Non-pigmented ciliary epithelial cell (primary cell): ENCODE data around the gene ZNF532.

Experiments
- DNase-seq: peaks from one replicate; pipeline ENCODE4 v3.0.0-alpha.2; 2010; ENCODE audit warnings: low read depth

ZNF532 gene

DNA sequence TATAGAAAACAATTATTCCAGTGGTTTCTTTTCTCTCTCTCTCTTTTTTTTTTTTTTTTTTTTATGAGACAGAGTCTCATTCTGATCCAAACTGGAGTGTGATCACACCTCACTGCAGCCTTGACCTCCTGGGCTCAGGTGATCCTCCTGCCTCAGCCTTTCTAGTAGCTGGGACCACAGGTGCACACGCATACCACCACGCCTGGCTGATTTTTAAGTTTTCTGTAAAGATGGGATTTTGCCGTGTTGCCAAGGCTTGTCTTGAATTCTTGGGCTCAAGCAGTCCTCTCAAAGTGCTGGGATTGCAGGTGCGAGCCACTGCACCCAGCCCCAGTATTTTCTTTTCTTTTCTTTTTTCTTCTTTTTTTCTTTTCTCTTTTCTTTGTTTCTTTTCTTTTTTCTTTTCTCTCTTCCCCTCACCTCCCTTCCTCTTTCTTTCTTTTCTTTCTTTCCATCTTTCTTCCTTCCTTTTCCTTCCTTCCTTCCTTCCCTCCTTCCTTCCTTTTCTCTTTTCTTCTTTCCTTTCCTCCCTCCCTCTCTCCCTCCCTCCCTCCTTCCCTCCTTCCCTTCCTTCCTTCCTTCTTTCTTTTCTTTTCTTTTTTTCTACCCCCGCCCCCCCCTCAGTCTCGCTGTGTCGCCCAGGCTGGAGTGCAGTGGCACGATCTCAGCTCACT, 76.9 kb downstream of the ZNF532 start:
- no peak for DNase-seq

DNA sequence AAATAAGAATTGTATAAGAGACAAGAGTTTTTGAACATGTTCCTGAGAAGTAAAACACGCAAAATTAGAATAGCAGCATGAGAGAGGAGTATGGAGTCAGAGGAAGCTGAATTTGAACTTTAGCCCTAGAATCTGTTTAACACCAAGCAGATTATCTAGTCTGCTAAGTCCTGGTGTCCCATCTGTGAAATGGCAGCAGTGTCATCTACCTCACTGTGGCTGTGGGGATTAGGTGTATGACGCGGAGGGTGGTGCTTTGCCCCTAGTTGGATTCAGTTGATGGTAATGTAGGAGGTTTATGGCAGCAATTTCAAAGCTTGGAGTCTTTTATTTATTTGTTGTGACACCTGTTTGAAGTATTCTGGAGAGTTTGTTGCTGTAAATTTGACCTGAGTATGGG, 79.2 kb downstream of the ZNF532 start:
- no peak for DNase-seq

DNA sequence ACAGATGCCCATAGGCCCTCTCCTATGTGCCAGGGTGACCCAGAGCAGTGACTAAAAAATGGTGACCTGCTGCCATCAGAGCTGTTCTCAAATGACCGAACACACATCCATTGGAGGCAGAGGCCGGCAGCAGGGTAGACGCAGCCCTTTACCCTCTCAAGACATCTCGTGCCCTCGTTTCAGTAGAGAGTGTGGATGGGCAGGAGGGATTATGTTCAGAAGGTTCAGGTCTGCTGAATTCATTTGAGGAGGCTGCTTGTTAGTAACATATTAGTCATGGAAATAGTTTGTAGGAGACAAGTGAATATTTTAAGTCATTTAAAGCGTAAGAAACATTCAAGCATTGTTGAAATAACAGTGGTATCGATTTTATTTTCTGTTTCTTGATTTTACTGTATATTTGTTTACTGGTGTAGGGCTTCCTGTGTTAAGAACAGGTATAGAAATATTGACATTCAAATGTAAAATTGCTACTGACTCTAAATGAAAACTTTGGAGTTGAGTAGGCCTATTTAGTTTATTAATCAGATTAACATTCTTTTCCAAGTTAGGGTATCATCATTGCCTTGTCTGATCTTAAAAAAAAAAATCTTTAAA, 82.6 kb downstream of the ZNF532 start:
- DNase-seq = no peak

DNA sequence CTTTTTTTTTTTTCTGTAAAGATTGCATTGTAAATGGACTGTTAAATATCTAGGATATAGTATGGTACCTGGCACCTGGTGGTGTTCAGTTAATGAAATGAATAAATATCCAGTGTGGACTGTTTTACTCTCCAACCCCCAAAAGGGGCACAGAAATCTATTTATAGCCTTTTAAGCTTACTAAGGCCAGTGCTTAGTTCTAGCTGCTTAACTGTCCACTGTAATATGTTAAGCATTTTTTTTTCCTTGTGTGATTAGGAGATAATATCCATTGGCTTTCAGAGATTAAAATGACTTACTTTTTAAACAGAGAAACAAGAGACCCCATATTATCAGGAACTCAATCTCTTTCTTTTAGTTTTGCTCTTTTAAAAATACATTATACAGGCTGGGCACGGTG, 84.4 kb downstream of the ZNF532 start:
- DNase-seq = no peak

DNA sequence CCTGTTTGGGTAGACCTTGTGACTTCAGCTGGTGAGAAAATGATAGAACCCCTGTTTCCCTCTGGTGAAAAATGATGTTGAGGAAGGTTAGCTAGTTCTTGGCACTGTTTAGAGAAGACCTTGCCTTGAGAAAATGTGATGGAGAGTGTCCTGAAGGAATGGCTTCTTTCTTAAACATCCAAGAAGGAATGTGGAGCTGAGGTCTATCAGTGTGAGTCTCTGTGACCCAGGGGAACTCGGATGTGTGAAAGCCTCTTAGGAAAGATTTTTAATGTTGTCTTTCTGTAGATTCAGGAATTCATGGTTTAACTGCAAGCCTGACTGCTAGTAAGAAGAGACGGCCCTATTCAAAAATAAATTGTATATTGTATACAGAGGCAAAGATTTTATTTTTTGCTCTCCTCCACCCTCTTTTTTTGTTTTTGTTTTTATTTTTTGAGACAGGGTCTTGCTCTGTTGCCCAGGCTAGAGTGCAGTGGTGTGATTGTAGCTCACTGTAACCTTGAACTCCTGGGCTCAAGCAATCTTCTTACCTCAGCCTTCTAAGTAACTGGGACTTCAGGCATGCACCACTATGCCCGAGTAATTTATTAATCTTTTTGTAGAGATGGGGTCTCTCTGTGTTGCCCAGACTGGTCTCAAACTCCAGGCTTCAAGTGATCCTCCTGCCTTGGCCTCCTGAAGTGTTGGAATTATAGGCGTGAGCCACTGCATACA, 87.5 kb downstream of the ZNF532 start:
- no peak for DNase-seq

DNA sequence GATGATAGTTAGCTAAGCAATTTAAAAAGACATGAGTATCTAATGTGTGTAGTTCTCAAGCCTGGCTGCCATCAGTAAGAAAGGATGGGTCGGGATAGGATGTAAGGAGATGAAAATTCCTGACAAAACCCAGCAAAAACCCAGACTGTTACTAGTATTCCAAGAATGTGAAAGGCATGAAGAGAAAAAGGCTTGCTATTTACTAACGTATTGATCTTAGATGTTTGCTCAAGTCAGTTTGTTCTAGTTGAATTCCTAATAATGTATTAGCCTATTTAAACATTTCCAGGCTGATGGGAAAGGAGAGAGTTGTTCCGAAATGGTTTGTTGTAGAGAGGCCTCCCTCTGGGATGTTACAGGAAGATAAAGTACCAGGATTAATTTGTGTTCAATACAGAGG, 88.2 kb downstream of the ZNF532 start:
- no peak for DNase-seq

DNA sequence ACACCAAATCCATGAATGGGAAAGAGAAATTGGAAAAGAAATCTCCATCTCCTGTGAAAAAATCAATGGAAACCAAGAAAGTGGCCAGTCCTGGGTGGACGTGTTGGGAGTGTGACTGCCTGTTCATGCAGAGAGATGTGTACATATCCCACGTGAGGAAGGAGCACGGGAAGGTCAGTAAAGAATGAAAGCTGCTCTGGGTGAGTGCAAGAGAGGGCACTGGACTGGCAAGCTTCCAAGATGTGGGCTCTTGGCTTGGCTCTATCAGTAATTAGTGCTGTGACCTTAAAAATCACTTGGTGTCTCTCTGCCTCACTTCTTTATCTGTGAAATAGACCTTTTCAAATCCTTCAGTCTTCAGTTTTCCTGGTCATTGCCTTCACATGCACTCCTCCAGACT, 89.0 kb downstream of the ZNF532 start:
- no peak for DNase-seq

DNA sequence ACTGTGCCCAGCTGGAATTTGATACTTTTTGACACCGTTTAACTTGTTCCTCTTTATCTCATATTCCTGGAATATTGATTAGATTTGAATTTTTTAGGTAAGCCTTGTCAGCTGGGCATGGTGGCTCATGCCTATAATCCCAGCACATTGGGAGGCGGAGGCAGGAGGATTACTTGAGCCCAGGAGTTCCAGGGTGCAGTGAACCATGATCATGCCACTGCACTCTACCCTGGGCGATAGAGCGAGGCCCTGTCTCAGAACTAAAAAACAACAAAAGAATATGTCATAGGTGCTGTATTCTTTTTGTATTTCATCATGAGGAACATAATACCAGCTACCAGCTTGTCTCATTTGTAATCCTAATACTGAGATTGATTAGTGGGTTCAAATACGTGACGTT, 90.3 kb downstream of the ZNF532 start:
- DNase-seq = no peak

DNA sequence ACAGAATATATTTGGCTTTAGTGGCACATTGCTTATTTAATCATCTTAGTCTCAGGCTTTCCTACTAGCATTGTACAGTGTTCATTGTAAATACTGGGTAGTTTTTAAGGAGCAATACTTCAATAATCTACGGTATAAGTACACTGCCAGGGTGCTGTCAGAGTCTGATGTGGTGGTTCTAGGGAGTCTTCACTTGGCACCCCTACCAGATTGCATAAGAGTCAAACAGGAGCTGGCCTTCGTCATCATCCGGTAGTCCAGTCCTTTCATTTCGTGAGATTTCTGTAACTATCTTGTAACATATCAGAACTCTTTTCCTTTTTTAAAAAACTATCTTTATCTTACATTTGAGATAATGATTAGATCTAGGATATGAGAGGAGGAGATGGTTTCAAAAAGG, 91.1 kb downstream of the ZNF532 start:
- no peak for DNase-seq

DNA sequence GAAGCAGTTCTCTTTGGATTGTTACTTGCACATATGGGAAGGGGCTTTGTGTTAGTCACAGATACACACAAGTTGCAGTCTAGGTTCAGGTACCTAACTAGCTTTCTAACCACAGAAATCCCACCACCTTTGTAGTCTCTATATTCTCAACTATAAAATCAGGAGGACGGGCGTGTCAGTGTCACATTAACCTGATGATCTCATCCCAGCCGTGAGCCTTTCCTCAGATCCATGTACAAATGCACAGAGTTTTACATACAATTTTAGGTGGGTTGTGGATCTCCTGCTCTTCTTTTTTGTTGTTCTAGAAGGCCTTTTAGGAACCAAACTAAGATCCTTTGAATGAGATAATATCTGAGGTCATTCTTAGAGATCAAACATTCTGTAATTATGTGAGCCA, 94.0 kb downstream of the ZNF532 start:
- no peak for DNase-seq

DNA sequence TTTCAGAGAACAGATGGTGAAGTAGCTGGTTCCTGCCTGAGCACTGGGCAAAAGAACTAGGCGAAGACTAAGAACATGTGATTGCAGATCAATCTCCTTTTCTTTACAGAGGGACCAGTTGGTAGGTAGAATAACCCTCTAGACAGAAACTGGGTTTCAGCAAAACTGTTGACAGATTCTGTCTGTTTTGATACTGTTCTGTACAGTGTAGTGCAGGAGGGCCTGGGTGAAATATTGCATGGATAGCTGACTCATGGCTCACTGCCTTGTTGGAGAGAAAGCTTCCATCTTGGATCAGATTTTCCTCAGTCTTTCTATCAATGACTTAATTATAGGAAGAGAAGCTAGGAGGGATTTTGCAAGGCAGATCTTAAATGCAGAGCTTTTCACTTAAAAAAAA, 95.8 kb downstream of the ZNF532 start:
- DNase-seq = no peak

DNA sequence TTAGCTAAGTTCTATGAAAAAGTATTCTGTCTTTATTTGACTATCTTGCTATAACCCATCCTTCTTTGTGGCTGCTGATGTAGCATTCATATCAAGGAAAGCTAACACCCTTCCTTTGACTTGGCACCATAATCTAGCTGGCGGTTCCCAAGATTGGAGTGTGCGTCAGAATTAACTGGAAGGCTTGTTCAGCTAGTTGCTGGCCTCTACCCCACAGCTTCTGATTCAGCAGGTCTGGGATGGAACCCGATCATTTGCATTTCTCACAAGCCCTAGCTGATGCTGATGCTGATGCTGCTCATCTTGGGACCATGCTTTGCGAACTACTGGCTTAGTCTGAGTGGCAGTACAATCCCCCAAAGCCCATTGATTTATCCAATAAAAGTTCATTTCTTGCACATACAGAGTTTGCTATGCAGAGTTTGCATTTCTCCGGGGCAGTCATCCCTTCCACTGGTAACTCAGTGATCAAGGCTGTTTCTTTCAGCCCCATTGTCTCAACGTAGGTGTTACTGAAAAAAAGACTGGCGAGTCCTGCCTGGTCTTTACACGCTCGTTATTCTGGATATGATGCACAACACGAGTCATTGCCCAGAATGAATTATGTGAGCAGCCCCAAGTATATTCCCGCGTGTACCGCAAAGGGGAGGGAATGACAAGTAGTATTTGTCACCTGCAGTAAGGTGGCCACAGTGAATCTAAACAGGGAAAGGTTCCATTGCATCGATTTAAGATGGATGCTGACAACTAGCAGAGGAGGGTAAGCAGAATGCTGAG, 96.5 kb downstream of the ZNF532 start:
- DNase-seq = no peak

DNA sequence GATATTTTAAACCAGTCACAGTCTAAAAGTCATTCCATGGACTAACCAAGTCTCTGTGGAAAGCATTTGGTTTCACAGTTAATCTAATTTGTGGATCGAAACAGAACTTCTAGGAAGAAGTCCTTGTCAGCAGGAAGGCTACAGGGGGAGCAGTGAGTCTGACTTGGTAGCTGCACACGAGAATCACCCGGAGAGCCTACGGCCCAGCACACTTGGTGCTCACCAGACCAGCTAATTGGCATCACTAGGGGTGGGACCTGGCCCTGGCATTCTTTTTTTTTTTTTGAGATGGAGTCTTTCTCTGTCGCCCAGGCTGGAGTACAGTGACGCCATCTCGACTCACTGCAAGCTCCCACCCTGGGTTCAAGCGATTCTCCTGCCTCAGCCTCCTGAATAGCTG, 97.7 kb downstream of the ZNF532 start:
- DNase-seq = no peak

DNA sequence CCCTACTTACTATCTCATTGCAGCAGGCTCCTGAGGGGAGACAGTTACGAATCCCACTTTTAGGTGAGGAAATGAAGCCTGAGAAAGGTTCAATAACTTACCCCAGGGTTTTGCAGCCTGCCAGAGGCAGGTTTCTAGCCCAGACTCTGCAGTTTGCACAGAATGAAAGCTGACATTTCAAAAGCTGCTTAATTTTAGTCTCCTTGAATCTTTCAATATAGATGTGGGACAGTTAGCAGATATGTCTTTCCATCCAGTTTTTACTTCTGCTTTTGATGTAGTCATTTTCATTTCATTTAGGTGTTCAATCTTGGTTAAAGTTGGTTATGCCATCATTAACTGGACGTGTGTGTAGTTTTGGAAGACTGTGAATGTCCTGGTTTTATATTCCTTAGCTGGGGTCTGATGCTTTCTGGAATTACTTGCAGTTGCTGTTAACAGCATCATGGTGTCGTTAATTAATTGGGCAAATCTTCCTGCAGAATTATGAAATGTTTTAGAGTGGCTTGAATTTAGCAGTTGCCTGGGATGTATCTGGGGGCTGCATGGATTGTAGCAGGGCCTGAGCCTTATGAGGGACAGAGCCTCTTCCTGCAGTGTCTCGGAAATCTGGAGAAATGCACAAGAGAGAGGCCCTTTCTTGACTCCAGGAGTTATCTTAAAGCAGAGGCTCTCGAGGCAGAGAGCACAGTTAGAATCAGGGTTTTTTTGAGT, 100.8 kb downstream of the ZNF532 start:
- DNase-seq = no peak

DNA sequence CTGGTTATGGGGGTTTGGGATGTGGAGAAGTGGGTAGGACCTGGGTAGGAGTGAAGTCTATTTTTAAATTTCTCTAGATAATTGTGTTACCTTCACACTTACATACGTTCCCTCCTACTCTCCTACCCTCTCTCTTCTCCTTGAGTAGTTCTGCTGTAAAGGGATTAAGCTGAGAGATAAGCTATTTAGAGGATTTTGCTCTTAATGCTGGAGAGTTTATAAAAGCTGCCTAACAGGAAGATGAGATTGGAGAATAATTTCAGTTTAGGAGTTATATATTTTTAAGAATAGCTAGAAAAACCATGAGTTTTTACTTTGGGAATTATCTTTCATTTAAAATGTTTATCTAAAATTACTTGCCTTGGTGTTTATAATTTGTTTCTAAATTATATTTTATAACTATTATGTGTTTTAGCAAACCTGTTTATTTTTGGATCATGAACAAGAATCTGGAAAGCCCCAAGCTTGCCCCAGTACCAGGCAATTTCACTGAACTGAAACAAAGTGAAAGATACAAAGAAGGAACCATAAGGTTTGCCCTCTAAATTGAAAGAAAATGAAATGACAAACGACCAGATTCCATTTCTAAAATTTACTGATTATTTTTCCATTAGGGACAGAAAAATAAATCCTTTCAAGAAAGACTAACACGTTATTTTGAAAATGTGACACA, 101.5 kb downstream of the ZNF532 start:
- no peak for DNase-seq

DNA sequence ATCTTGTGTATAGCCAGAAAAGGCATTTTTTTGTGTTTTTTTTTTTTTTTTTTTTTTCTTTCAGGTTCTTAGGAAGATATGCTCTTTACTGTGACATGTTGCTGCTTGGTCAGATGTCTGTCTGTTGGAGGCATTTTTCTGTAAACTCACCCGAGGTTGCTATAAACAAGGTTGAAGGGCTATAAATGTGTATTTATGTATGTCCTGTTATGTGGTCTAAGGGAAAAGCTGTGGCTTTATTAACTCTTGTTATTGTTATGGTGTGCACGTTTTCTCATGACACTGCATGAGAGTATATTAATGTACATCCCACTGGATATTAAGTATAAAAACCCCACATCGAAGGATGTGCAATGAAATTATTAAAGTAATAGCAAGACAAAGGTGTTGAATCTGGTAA, 102.0 kb downstream of the ZNF532 start:
- DNase-seq = no peak

DNA sequence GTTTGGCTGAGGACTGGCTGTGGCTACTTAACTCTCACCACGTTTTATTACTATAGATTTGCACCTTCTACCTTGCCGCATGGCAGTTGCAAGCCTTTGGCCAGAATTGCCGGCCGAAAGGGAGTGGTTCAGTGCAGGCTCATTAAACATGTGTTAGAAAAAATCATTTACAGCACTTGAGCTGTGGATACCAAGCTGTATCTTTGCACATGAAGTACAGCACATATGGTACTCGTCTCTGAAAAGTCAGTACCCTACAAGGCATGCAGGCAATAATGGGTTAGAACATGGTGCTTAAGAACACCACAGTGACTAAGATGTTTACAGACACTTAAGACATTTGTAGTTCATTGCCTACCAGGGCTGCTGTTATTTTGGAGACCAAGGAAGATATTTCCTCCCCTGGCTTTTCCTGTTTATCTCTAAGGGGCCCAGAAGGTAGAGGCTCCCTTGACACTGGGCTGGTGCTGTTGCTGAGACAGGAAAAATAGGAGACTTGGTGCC, 103.1 kb downstream of the ZNF532 start:
- DNase-seq = no peak

DNA sequence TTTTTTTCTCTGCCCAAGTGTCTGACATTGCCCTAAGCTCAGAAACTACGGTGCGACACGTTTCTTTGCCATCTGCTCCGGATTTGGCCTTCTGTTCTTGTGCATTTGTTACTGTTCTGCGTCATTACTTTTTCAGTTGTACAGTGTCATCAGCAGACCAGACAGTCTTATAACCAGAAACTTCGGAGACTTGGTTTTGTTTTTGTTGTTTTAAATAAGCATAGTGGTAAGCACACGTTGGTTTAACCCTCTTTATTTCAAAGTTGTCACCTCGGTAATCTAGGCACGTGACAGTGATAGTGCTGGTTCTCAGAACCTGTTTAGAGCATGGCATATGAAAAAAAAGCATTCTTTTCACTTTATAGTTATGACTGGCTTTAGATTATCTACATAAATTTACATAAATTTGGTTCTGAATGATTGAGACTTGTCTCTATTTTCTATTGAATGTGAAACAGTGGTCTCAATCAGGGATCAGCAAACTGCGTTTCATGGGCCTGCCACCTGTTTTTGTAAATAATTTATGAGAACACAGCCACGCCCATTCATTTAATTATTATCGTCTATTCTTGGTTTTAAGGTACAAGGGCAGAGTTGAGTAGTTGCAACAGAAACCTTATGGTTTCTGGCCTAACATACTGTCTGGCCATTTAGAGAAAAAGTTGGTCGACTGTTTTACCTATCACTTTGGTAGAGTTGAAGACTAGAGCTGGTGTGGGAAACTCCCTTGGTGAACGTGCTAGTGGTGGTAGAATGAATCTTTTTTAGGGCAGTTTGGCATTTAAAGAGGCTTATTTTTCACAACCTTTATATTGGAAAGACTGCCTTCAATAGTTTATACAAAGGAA, 106.5 kb downstream of the ZNF532 start:
- no peak for DNase-seq

DNA sequence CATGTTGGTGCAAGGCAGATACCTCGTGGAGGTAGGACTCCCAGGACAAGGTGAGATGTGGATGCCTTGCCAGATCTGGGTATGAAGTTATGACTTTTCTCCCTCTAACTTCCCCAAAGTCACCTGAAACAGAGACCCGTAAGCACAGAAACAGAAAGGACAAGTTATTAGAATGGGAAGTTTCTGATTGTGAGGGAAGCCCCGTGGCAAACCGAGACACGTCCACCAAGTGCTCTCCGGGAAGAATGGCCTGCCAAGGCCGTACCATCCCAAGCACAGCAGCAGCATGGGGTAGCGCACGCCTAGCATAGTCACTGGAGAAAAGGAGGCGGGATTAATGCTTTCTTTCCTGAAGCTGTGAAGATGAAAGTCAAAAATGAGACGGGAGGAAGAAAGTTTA, 110.6 kb downstream of the ZNF532 start:
- no peak for DNase-seq

DNA sequence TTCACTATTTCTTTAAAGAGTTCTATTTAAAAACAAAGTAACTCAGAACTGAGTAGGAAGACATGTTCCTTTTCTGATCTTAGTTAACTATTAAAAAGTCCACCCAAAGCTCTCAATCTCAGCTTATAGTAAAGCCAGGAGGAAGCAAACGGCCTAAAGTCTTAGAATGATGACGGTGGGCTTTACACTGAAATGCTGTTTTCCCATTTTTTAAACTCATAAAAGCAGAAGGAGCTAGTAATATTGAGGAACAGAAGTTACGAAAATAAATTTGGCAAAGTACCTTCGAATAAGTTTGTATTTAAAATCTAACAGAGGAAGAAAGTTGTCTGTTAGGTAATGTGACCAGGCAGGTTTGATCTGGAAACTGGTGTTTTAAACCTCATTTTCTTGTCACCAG, 111.1 kb downstream of the ZNF532 start:
- no peak for DNase-seq

DNA sequence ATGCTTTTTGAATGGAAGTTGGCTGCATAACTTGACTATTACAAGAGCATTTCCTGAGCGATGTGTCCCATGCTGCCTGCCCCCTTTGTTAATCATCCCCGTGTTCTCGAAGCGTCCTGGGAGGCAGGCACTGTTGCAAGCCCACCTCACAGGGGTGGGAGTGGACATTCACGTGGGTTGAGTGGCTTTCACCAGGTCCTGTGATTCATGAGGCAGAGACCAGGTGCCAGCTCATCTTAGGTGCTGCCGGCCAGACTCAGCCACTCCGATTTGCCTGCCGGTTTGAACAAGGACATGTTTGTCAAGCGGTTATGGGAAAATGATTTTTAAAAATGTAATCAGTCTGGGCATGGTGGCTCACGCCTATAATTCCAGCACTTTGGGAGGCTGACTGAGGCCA, 112.5 kb downstream of the ZNF532 start:
- no peak for DNase-seq
